ENCODE data around the gene NDUFB10. TPM values are rescaled to one million over a fixed set of nuclear protein-coding genes. Genes with fewer than 3 reads are reported as not detected.

Gene NDUFB10
- total and polyA plus RNA-seq, 4 donors = 93.9 to 195 (median 133) TPM

- WGBS = under 1% methylated on average over 109 of the region's 109 CpGs
- H3K9ac ChIP-seq (ENCODE audit: low read depth in 1 of 2, low read length in 2 of 2) = peak within 1 kb of the TSS; percentile 4 to 56
- DNase-seq (ENCODE audit: low spot score) = peak; percentile 89
- H3K36me3 ChIP-seq (ENCODE audit: control insufficient read depth in 4 of 4, insufficient read depth in 3 of 4, low read depth in 1 of 4, low read length in 3 of 4) = peaks cover 0 to 17% (median under 1%) of the 10 kb centered on the region in 4 donors
- H3K27ac ChIP-seq (ENCODE audit: low read depth in 1 of 2, low read length in 2 of 2) = peak within 1 kb of the TSS; percentile 83 to 87
- peak within 1 kb of the TSS; percentile 65 to 90 (median 77) for H3K4me3 ChIP-seq (ENCODE audit: low read depth in 1 of 3, low read length in 3 of 3)
- H3K27me3 ChIP-seq (ENCODE audit: control insufficient read depth in 4 of 4, insufficient read depth in 4 of 4, low read length in 3 of 4) = no peaks in the 10 kb centered on the region
- no peaks in the 10 kb centered on the region for H3K9me3 ChIP-seq (ENCODE audit: control insufficient read depth in 4 of 4, low read length in 3 of 4)
- TF ChIP-seq NR2F2 (IDR thresholded peaks at IDR 0.05) (peak; percentile 87), GABPA (IDR thresholded peaks at IDR 0.05 in 1 of 2, conservative IDR thresholded peaks at IDR 0.05 in 1 of 2) (peak in 1 of 2 donors; percentile 48), MAX (IDR thresholded peaks at IDR 0.05) (no peak), JUND (IDR thresholded peaks at IDR 0.05) (no peak), EGR1 (IDR thresholded peaks at IDR 0.05; ENCODE audit: low read depth in 2 of 2) (peak in 1 of 2 donors; percentile 2), YY1 (IDR thresholded peaks at IDR 0.05) (peak; percentile 86), HNF4G (IDR thresholded peaks at IDR 0.05) (no peak), CTCF (IDR thresholded peaks at IDR 0.05; ENCODE audit: low read depth, low read length, missing input control) (peak; percentile 27), SP1 (IDR thresholded peaks at IDR 0.05) (peak; percentile 86), ZBTB33 (IDR thresholded peaks at IDR 0.05) (no peak), ATF3 (IDR thresholded peaks at IDR 0.05) (no peak), HNF4A (conservative IDR thresholded peaks at IDR 0.05) (peak; percentile 81 to 87), FOXA2 (IDR thresholded peaks at IDR 0.05) (no peak), REST (IDR thresholded peaks at IDR 0.05) (peak; percentile 32), RXRA (IDR thresholded peaks at IDR 0.05) (peak in 1 of 2 donors; percentile 29)
- H3K4me1 ChIP-seq (ENCODE audit: control insufficient read depth in 4 of 4, insufficient read depth in 4 of 4, low read length in 3 of 4) = peaks cover 5 to 35% (median 17%) of the 10 kb centered on the region in 4 donors
These were observed 24.4 kb downstream of the NDUFB10 start, which contains the start of gene GFER for GRCh38 chr16:1983544-1984346. TSS of gene GFER (plus strand) at chr16:1984193. CDS start at chr16:1984219, 26 bp downstream.
